MCF 10A (cell line): Measurements from ENCODE around the gene TULP4. TPM values are rescaled to one million over a fixed set of nuclear protein-coding genes. Genes with fewer than 3 reads are reported as not detected.

Experiments used
- BruUV-seq: library from RNA; stranded (reverse); fragments of 400-500 nt; replicated peaks from 2 replicates; lab custom pipeline; 2021; lab: Mats Ljungman, UMichigan
- CTCF ChIA-PET: fragments of 300-600 bp; sonication (Branson Sonifier 250); formaldehyde crosslinking; extraction: SDS; loops from one replicate; lab custom pipeline; 2021; ENCODE audit warnings: antibody characterized with exemption, inconsistent platforms; lab: Yijun Ruan, JAX
- POLR2A ChIA-PET: fragments of 300-600, 350-650 bp; sonication (Branson Sonifier 250); formaldehyde crosslinking; extraction: SDS; loops from one replicate; lab custom pipeline; 2020; ENCODE audit warnings: antibody characterized with exemption, inconsistent platforms; lab: Yijun Ruan, JAX
- DNase-seq: peaks from one replicate; pipeline ENCODE4 v3.0.0-alpha.2; 2018; ENCODE audit not compliant: unreplicated experiment
- H3K27ac Mint-ChIP-seq: one replicate; pipeline ENCODE4 v1.8.0; 2022; ENCODE audit warnings: mild to moderate bottlenecking, low read depth, mixed read lengths; ENCODE audit not compliant: unreplicated experiment
- H3K27me3 Mint-ChIP-seq: one replicate; pipeline ENCODE4 v1.8.0; 2022; ENCODE audit warnings: mixed read lengths; ENCODE audit not compliant: insufficient read depth, unreplicated experiment
- H3K36me3 Mint-ChIP-seq: one replicate; pipeline ENCODE4 v1.8.0; 2022; ENCODE audit warnings: mild to moderate bottlenecking, moderate library complexity, mixed read lengths; ENCODE audit not compliant: insufficient read depth, unreplicated experiment
- H3K4me1 Mint-ChIP-seq: one replicate; pipeline ENCODE4 v1.8.0; 2022; ENCODE audit warnings: mixed read lengths; ENCODE audit not compliant: insufficient read depth, unreplicated experiment
- H3K4me3 Mint-ChIP-seq: one replicate; pipeline ENCODE4 v1.8.0; 2022; ENCODE audit warnings: mild to moderate bottlenecking, moderate library complexity, mixed read lengths; ENCODE audit not compliant: unreplicated experiment
- H3K9me3 Mint-ChIP-seq: one replicate; pipeline ENCODE4 v1.8.0; 2022; ENCODE audit warnings: mixed read lengths; ENCODE audit not compliant: unreplicated experiment
- intact Hi-C: fragments of 100-400 bp; cut with micrococcal nuclease; formaldehyde crosslinking; loops from 2 replicates; pipeline ENCODE4 v1.14.1; 2022
- total RNA-seq: library from RNA; stranded (reverse); gene quantifications from 2 replicates; pipeline ENCODE4 v1.2.3, GENCODE V29; 2022
- TF ChIP-seq, protein P1 (sequence below): fragments of 200-600 bp; IDR thresholded peaks from one replicate; pipeline ENCODE4 v1.8.0; 2022; ENCODE audit warnings: antibody characterized with exemption, mild to moderate bottlenecking; ENCODE audit not compliant: unreplicated experiment

Gene TULP4
- total RNA-seq, 1 experiment from 2014 or later = 64.2 TPM

DNA sequence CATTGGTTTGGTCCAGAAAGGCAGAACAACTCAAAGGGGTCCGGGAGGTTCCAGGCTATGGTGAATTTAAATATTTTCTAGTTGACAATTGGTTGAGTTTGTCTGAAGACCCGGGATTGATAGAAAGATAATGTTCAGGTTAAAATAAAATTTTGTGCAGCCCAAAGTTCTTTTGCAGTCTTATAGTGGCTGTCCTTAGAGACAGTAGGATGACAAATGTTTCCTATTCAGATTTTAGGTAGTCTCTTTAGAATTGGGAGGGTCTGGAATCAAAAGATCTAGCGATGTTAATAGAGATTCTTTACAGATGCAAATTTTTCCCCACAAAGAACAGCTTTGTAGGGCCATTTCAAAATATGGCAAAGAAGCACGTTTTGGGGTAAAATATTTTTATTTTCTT is 109.1 kb downstream of the TULP4 start:
- H3K9me3 Mint-ChIP-seq = peaks cover 5% of the 10 kb centered on the region
- intact Hi-C loops = no loop called here
- peaks cover 11% of the 10 kb centered on the region for H3K36me3 Mint-ChIP-seq
- ChIA-PET CTCF (no interaction called here), POLR2A (no interaction called here)
- H3K4me3 Mint-ChIP-seq = no peak overlapping the region
- H3K27ac Mint-ChIP-seq = no peak overlapping the region
- TF ChIP-seq, protein P1, sequence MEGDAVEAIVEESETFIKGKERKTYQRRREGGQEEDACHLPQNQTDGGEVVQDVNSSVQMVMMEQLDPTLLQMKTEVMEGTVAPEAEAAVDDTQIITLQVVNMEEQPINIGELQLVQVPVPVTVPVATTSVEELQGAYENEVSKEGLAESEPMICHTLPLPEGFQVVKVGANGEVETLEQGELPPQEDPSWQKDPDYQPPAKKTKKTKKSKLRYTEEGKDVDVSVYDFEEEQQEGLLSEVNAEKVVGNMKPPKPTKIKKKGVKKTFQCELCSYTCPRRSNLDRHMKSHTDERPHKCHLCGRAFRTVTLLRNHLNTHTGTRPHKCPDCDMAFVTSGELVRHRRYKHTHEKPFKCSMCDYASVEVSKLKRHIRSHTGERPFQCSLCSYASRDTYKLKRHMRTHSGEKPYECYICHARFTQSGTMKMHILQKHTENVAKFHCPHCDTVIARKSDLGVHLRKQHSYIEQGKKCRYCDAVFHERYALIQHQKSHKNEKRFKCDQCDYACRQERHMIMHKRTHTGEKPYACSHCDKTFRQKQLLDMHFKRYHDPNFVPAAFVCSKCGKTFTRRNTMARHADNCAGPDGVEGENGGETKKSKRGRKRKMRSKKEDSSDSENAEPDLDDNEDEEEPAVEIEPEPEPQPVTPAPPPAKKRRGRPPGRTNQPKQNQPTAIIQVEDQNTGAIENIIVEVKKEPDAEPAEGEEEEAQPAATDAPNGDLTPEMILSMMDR = no peak
- no peaks in the 10 kb centered on the region for H3K27me3 Mint-ChIP-seq
- H3K4me1 Mint-ChIP-seq = peaks cover 15% of the 10 kb centered on the region
- BruUV-seq = no TSS peak
- no peak for DNase-seq

DNA sequence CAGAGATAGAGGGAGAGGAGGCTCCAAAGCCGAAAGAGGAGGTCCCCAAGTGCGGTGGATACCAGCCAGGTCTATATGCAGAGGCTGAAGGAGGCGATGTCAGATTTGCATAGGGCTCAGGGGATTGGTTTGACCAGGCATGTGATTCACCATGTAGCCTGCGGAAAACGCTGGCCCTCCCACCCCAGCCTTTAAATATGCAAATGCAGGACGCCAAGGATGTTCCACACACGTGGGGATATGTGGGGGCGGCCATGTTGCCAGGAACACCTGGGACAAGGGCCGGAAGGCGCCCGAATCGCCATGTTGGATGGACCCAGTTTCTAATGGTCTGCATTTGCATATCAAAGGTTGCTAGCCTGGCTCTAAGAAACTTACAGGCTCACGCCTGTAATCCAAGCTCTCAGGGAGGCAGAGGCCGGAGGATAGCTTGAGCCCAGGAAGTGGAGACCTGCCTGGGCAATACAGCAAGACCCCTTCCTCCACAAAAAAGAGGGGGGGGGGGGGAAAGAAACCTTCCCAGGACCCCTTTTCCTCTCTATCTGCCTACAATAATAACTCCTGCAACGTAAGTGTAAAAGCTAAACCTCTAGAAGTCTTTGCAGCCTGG is 110.5 kb downstream of the TULP4 start:
- BruUV-seq = no TSS peak
- H3K9me3 Mint-ChIP-seq = peaks cover 7% of the 10 kb centered on the region
- H3K4me3 Mint-ChIP-seq = no peak overlapping the region
- H3K36me3 Mint-ChIP-seq = peaks cover 11% of the 10 kb centered on the region
- intact Hi-C loops = no loop called here
- peaks cover 2% of the 10 kb centered on the region for H3K4me1 Mint-ChIP-seq
- TF ChIP-seq, protein P1 = no peak
- POLR2A ChIA-PET = no interaction called here
- CTCF ChIA-PET = no interaction called here
- no peaks in the 10 kb centered on the region for H3K27me3 Mint-ChIP-seq
- no peak for DNase-seq
- no peak overlapping the region for H3K27ac Mint-ChIP-seq

DNA sequence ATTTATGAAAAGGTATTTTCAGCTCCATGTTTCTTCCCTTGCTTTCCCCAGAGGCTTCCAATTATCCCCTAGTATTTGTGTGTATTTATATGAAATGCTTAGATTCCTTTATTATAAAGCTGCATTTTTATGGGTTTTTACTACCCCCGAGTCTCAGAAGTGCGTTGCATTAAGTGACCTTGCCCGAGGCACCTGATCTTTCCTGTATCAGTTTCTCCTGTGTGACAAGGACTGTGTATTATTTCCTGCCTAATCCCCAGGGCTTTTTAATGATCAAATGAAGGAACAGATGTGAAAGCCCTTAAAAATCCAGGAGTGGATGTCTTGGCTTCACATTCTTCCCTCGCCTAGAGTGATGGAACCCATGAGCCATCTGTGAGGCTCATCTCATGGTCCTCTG is 118.8 kb downstream of the TULP4 start:
- Mint-ChIP-seq H3K36me3 (peaks cover 28% of the 10 kb centered on the region), H3K27me3 (no peaks in the 10 kb centered on the region), H3K9me3 (peaks cover 5% of the 10 kb centered on the region), H3K4me3 (no peak overlapping the region), H3K4me1 (no peaks in the 10 kb centered on the region), H3K27ac (no peak overlapping the region)
- ChIA-PET POLR2A (no interaction called here), CTCF (no interaction called here)
- no TSS peak for BruUV-seq
- TF ChIP-seq, protein P1 = no peak
- intact Hi-C loops = no loop called here
- no peak for DNase-seq

DNA sequence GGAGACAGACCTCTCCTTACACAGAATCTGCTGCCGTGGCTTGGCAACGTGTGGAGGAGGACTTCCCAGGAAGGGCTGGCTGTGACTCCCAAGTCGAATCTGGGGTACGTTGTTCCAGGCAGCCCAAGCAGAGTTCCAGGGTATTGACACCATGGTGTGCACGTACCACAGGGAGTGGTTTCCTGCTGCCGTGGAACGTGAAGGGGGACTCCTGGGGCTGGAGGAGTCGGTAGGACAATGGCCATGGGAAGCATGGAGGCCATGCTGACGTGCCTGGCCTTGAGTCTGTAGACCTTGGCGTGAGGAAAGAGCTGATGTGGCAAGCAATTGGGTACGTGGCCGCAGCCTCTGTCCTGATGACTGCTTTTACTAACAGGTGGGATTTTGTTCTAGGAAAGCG is 119.3 kb downstream of the TULP4 start:
- TF ChIP-seq, protein P1 = no peak
- no peak for DNase-seq
- ChIA-PET POLR2A (no interaction called here), CTCF (no interaction called here)
- H3K4me3 Mint-ChIP-seq = no peak overlapping the region
- peaks cover 28% of the 10 kb centered on the region for H3K36me3 Mint-ChIP-seq
- H3K9me3 Mint-ChIP-seq = no peaks in the 10 kb centered on the region
- no peaks in the 10 kb centered on the region for H3K27me3 Mint-ChIP-seq
- no peaks in the 10 kb centered on the region for H3K4me1 Mint-ChIP-seq
- no peak overlapping the region for H3K27ac Mint-ChIP-seq
- BruUV-seq = no TSS peak
- intact Hi-C loops = no loop called here
